ENCODE data around the gene CTBP1.

DNA sequence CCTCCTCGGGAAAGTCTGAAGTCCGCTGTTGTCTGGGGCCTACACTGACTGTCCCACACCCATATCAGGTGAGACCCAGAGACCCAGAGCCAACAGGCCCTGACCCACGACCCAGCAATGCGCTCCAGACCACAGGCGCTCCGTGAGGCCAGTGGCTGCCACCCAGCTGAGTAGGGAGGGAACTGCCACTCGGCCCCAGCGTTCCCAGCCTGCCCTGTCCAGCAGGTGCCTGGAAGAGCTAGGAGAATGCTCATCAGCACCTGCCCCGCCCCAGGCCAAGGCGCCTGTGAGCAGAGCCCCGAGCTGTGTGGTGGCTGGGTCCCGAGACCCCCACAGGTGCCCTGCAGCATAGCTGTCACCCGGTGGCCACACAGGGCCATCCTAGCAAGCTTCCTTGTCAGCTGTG, 79.2 kb downstream of the CTBP1 start:
- TF ChIP-seq POLR2A (IDR thresholded peaks at IDR 0.05; ENCODE audit: control extremely low read depth in 1 of 2, low read depth in 2 of 2, low read length in 2 of 2): no peak
- TF ChIP-seq RBBP5 (IDR thresholded peaks at IDR 0.05; ENCODE audit: borderline replicate concordance, low read depth, low read length): no peak
